ENCODE results near the gene MED23. TPM values are rescaled to one million over a fixed set of nuclear protein-coding genes. Genes with fewer than 3 reads are reported as not detected.

MED23 gene
- total and polyA plus RNA-seq, 9 of the 15 experiments (the other 6 are each of a cell fraction or from before 2014, with no cell fraction given) = 13.7 to 61.2 (median 27.2) TPM

GRCh38 chr6:131586543-131586942, 41.5 kb downstream of the MED23 start:
- Histone ChIP-seq H3K27ac (ENCODE audit: extremely low read depth, low read depth, low read length) (no peak overlapping the region), H4K20me1 (replicated peaks; ENCODE audit: control insufficient read depth, insufficient read depth, low read length) (no peaks in the 10 kb centered on the region), H3K9ac (ENCODE audit: insufficient read depth in 1 of 2, low read depth in 2 of 2, low read length in 2 of 2) (no peak overlapping the region), H3K4me2 (ENCODE audit: insufficient read depth, low read length) (no peak overlapping the region), H3K36me3 (ENCODE audit: control insufficient read depth, insufficient read depth, low read length) (peaks cover 75% of the 10 kb centered on the region), H3K79me2 (ENCODE audit: control insufficient read depth, insufficient read depth, low read length) (no peaks in the 10 kb centered on the region), H2AFZ (ENCODE audit: low read depth, low read length) (no peak overlapping the region), H3K4me1 (replicated peaks in 1 of 2; ENCODE audit: control insufficient read depth in 2 of 2, insufficient read depth in 2 of 2, low read length in 2 of 2) (no peaks in the 10 kb centered on the region), H3K4me3 (no peak overlapping the region), H3K9me1 (ENCODE audit: control insufficient read depth, insufficient read depth, low read length) (no peaks in the 10 kb centered on the region), H3K27me3 (ENCODE audit: control insufficient read depth in 2 of 2, insufficient read depth in 2 of 2, low read length in 2 of 2) (no peaks in the 10 kb centered on the region), H3K9me3 (replicated peaks; ENCODE audit: control insufficient read depth, insufficient read depth, low read depth, low read length) (no peaks in the 10 kb centered on the region)
- BruUV-seq (replicated peaks) = no TSS peak
- intact Hi-C loops (cut with micrococcal nuclease) = no loop called here
- FAIRE-seq (no peak), DNase-seq (ENCODE audit: extremely low read depth in 1 of 4, low spot score in 3 of 4) (no peak), ATAC-seq (no peak)
- 94% methylated on average over 4 of the region's 4 CpGs for WGBS (ENCODE audit: insufficient coverage, low coverage, missing lambda C conversion rate)
- CTCF ChIA-PET (ENCODE audit: low intra/inter-chr PET ratio) = interaction anchor here (0.6 kb wide), 1 partner anchor 157 kb away, joined by 4 read pairs; no protein-coding TSS in a partner anchor
- in situ Hi-C loops (cut with MboI) = no loop called here
- POLR2A ChIA-PET = no interaction called here
- peak; percentile 44; the same call in 1 of the 2 replicates for TF ChIP-seq CEBPB (tag; IDR thresholded peaks at IDR 0.05)
- no peak for TF ChIP-seq MTF1 (CRISPR knock-in tag; IDR thresholded peaks at IDR 0.05; ENCODE audit: borderline replicate concordance)

DNA sequence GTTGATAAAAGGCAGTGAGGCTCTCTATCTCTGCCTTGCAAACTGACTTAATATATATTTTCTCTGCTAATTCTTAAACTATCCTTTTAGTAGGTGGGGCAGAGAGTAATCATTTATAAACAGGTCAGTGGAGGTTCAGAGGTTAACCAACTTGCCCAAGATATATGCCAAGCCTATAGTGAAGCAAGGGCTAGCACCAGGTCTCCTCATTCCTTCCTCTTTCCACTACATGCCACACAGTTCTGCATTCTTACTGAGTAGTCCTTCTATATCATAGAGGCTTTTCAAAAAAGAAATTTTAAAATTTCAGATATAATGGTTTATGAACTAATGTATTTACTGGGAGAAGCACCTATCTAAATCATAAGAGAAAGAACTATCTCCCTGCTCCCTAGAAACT, 46.5 kb downstream of the MED23 start:
- no peaks in the 10 kb centered on the region for H3K9me3 ChIP-seq (replicated peaks; ENCODE audit: control insufficient read depth, insufficient read depth, low read depth, low read length)
- no peak overlapping the region for H3K4me3 ChIP-seq
- no peaks in the 10 kb centered on the region for H3K27me3 ChIP-seq (ENCODE audit: control insufficient read depth in 2 of 2, insufficient read depth in 2 of 2, low read length in 2 of 2)
- ATAC-seq (no peak), FAIRE-seq (no peak), DNase-seq (ENCODE audit: extremely low read depth in 1 of 4, low spot score in 3 of 4) (no peak)
- H3K9ac ChIP-seq (ENCODE audit: insufficient read depth in 1 of 2, low read depth in 2 of 2, low read length in 2 of 2) = no peak overlapping the region
- H3K79me2 ChIP-seq (ENCODE audit: control insufficient read depth, insufficient read depth, low read length) = no peaks in the 10 kb centered on the region
- no peak overlapping the region for H3K27ac ChIP-seq (ENCODE audit: extremely low read depth, low read depth, low read length)
- POLR2A ChIA-PET = interaction anchor here (1.0 kb wide), 1 partner anchor 9 kb away, joined by 3 read pairs; no protein-coding TSS in a partner anchor
- no peak overlapping the region for H3K4me2 ChIP-seq (ENCODE audit: insufficient read depth, low read length)
- H3K4me1 ChIP-seq (replicated peaks in 1 of 2; ENCODE audit: control insufficient read depth in 2 of 2, insufficient read depth in 2 of 2, low read length in 2 of 2) = no peaks in the 10 kb centered on the region
- peaks cover 55% of the 10 kb centered on the region; the same call in 2 of the 3 replicates for H3K36me3 ChIP-seq (ENCODE audit: control insufficient read depth, insufficient read depth, low read length)
- H4K20me1 ChIP-seq (replicated peaks; ENCODE audit: control insufficient read depth, insufficient read depth, low read length) = no peaks in the 10 kb centered on the region
- no peaks in the 10 kb centered on the region for H3K9me1 ChIP-seq (ENCODE audit: control insufficient read depth, insufficient read depth, low read length)
- no peak overlapping the region for H2AFZ ChIP-seq (ENCODE audit: low read depth, low read length)
- in situ Hi-C loops (cut with MboI) = no loop called here
- intact Hi-C loops (cut with micrococcal nuclease) = loop anchor here (5.0 kb wide), 1 partner anchor 36 kb away; no protein-coding TSS in a partner anchor
- no TSS peak for BruUV-seq (replicated peaks)
- CTCF ChIA-PET (ENCODE audit: low intra/inter-chr PET ratio) = no interaction called here
- TF ChIP-seq NFE2 (IDR thresholded peaks at IDR 0.05; ENCODE audit: low read depth) = no peak
- no peak for TF ChIP-seq ZNF277 (CRISPR knock-in tag; IDR thresholded peaks at IDR 0.05; ENCODE audit: borderline replicate concordance)
- TF ChIP-seq, protein P1, sequence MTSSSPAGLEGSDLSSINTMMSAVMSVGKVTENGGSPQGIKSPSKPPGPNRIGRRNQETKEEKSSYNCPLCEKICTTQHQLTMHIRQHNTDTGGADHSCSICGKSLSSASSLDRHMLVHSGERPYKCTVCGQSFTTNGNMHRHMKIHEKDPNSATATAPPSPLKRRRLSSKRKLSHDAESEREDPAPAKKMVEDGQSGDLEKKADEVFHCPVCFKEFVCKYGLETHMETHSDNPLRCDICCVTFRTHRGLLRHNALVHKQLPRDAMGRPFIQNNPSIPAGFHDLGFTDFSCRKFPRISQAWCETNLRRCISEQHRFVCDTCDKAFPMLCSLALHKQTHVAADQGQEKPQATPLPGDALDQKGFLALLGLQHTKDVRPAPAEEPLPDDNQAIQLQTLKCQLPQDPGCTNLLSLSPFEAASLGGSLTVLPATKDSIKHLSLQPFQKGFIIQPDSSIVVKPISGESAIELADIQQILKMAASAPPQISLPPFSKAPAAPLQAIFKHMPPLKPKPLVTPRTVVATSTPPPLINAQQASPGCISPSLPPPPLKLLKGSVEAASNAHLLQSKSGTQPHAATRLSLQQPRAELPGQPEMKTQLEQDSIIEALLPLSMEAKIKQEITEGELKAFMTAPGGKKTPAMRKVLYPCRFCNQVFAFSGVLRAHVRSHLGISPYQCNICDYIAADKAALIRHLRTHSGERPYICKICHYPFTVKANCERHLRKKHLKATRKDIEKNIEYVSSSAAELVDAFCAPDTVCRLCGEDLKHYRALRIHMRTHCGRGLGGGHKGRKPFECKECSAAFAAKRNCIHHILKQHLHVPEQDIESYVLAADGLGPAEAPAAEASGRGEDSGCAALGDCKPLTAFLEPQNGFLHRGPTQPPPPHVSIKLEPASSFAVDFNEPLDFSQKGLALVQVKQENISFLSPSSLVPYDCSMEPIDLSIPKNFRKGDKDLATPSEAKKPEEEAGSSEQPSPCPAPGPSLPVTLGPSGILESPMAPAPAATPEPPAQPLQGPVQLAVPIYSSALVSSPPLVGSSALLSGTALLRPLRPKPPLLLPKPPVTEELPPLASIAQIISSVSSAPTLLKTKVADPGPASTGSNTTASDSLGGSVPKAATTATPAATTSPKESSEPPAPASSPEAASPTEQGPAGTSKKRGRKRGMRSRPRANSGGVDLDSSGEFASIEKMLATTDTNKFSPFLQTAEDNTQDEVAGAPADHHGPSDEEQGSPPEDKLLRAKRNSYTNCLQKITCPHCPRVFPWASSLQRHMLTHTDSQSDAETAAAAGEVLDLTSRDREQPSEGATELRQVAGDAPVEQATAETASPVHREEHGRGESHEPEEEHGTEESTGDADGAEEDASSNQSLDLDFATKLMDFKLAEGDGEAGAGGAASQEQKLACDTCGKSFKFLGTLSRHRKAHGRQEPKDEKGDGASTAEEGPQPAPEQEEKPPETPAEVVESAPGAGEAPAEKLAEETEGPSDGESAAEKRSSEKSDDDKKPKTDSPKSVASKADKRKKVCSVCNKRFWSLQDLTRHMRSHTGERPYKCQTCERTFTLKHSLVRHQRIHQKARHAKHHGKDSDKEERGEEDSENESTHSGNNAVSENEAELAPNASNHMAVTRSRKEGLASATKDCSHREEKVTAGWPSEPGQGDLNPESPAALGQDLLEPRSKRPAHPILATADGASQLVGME (CRISPR knock-in tag; IDR thresholded peaks at IDR 0.05) = no peak
- TF ChIP-seq, protein P2, sequence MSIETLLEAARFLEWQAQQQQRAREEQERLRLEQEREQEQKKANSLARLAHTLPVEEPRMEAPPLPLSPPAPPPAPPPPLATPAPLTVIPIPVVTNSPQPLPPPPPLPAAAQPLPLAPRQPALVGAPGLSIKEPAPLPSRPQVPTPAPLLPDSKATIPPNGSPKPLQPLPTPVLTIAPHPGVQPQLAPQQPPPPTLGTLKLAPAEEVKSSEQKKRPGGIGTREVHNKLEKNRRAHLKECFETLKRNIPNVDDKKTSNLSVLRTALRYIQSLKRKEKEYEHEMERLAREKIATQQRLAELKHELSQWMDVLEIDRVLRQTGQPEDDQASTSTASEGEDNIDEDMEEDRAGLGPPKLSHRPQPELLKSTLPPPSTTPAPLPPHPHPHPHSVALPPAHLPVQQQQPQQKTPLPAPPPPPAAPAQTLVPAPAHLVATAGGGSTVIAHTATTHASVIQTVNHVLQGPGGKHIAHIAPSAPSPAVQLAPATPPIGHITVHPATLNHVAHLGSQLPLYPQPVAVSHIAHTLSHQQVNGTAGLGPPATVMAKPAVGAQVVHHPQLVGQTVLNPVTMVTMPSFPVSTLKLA (conservative IDR thresholded peaks at IDR 0.05) = no peak
- no peak for TF ChIP-seq CHD1 (IDR thresholded peaks at IDR 0.05; ENCODE audit: low read length)
